RWPE1 (cell line): ENCODE data around the gene DPY19L1.

Source experiments
- CTCF ChIA-PET: fragments of 350-600 bp; sonication (Branson Sonifier 250); formaldehyde crosslinking; extraction: SDS; loops from one replicate; lab custom pipeline; 2021; lab: Yijun Ruan, JAX
- POLR2A ChIA-PET: fragments of 400-600 bp; formaldehyde crosslinking; extraction: SDS; loops from one replicate; lab custom pipeline; 2020; ENCODE audit warnings: antibody characterized with exemption; ENCODE audit not compliant: low non-redundant PET; lab: Yijun Ruan, JAX
- DNase-seq: peaks from one replicate; pipeline ENCODE4 v3.0.0; 2012; ENCODE audit warnings: low spot score
- H3K27ac ChIP-seq: fragments of 450-650 bp; 2 replicates; pipeline ENCODE4 v1.5.1; 2017
- TF ChIP-seq, protein P1 (sequence below): fragments of 450-650 bp; conservative IDR thresholded peaks from 2 replicates; pipeline ENCODE4 v1.5.1; 2017; ENCODE audit warnings: low read depth, mild to moderate bottlenecking

The DPY19L1 gene

DNA sequence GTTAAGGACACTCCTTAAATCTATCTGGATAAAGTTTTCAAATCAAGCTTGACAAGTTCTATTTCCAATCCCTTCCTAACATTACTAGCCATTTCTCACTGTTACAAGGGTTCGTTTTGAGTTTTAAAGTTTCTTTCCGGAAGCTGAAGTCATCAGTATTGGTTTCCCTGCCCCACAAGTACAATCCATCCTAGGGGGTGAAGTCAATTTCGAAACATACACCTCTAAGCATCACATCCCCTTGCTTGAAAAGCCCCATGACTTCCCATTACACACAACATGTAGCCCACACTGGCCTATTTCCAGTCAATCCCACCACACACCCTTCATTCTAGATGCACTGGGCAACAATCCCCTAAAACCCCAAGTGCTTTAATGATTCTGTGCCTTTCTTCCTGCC is 13.0 kb downstream of the DPY19L1 start:
- CTCF ChIA-PET: no interaction called here
- TF ChIP-seq, protein P1, sequence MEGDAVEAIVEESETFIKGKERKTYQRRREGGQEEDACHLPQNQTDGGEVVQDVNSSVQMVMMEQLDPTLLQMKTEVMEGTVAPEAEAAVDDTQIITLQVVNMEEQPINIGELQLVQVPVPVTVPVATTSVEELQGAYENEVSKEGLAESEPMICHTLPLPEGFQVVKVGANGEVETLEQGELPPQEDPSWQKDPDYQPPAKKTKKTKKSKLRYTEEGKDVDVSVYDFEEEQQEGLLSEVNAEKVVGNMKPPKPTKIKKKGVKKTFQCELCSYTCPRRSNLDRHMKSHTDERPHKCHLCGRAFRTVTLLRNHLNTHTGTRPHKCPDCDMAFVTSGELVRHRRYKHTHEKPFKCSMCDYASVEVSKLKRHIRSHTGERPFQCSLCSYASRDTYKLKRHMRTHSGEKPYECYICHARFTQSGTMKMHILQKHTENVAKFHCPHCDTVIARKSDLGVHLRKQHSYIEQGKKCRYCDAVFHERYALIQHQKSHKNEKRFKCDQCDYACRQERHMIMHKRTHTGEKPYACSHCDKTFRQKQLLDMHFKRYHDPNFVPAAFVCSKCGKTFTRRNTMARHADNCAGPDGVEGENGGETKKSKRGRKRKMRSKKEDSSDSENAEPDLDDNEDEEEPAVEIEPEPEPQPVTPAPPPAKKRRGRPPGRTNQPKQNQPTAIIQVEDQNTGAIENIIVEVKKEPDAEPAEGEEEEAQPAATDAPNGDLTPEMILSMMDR: no peak
- no peak for DNase-seq
- no peak overlapping the region for H3K27ac ChIP-seq
- POLR2A ChIA-PET: no interaction called here

DNA sequence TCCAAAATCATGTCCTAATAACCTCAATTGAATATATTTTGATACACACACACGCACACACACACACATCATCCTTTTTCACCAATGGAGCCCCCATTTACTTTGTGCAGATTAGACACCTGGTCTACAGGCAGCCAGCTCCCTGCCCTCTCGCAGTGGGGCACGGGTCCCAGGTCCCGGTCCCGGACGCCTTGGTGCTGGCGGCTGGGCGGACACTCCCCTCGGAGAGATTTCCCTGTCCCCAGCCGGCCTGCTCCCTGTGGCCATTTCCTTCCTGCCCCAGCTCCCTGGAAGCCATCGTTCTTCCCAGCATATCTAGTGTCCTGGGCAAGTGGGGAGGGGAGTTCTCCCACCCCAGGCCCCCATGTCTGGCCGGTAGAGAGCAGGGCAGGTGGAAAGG is 14.6 kb downstream of the DPY19L1 start:
- DNase-seq: no peak
- no peak overlapping the region for H3K27ac ChIP-seq
- CTCF ChIA-PET: no interaction called here
- POLR2A ChIA-PET: no interaction called here
- TF ChIP-seq, protein P1: no peak

DNA sequence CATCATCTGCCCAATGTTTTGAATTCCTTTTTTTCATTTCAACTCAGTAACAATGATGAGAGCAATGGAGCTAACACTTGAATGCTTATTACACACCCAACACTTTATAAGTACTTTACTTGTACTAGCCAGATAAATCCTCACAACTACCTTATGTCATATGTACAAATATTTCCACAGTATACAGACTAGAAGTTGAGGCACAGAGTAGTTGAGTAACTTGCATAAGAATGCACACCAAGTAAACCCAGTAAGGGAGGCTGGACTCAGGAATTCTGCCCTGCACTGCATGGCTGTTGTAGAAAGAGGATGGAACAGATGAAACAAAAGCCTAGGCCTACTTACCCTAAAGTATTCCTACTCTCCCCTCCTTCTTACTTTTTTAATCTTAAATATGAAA is 15.8 kb downstream of the DPY19L1 start:
- POLR2A ChIA-PET: no interaction called here

DNA sequence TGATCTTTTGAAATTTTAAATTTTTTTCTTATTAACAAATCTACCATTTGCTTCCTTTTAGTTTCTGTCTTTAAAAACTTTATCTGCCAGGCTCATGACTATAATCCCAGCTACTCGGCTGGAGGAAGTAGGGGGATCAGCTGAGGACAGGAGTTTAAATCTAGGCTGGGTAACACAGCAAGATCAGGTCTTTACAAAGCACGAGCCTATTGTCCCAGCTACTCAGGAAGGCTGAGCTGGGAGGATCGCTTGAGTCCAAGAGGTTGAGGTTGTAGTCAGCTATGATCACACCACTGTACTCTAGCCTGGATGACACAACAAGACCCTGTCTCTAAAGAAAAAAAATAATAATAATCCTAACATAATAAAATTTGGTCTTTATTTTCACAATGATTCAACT is 17.5 kb downstream of the DPY19L1 start:
- DNase-seq: no peak
- TF ChIP-seq, protein P1: no peak
- POLR2A ChIA-PET: no interaction called here
- H3K27ac ChIP-seq: no peak overlapping the region
- CTCF ChIA-PET: no interaction called here

More for the DNA sequence above, 15.8 kb downstream of the DPY19L1 start:
- CTCF ChIA-PET: no interaction called here
- DNase-seq: no peak
- H3K27ac ChIP-seq: no peak overlapping the region
- TF ChIP-seq, protein P1: no peak

DNA sequence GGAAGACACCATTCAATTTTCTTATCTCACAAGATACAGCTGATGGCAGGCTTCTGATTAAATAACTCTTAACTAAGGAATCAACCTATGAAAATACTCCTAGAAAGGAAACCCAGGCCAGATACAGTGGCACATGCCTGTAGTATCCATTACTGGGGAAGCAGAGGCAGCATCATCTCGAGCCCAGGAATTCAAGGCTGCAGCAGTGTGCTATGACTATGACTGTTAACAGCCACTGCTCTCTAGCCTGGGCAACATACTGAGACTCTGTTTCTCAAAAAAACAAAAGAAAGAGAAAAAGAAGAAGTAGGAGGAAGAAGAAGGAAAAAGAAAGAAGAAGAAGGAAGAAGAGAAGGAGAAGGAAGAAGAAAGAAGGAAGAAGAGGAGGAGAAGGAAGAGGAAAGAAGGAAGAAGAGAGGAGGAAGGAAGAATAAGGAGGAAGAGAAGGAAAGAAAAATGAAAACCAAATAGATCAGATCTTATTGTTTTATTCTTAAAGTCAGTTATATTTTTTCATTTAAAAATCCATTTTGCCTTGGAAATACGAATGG is 18.0 kb downstream of the DPY19L1 start:
- no peak for DNase-seq
- TF ChIP-seq, protein P1: no peak
- ChIA-PET CTCF (no interaction called here), POLR2A (no interaction called here)
- no peak overlapping the region for H3K27ac ChIP-seq

DNA sequence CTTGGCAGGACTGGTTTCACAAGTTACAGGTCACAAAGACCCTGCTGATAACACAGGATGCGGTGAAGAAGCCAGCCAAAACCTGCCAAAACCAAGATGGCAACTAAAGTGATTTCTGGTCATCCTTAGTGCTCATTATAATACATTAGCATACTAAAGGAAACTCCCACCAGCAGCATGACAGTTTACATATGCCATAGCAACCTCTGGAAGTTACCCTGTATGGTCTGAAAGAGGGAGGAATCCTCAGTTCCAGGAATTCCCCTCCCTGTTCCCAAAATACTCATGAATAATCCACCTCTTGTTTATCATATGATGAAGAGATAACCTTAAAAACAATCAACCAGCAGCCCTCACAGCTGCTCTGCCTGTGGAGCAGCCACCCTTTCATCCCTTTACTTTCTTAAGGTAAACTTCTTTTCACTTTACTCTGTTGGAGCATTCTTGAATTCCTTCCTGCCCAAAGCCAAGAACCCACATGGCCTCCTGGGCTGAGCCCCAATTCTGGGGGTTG is 21.9 kb downstream of the DPY19L1 start:
- TF ChIP-seq, protein P1: no peak
- POLR2A ChIA-PET: no interaction called here
- DNase-seq: no peak
- CTCF ChIA-PET: interaction anchor here (0.6 kb wide), 1 partner anchor 1165 kb away, joined by 3 read pairs; no protein-coding TSS in a partner anchor
- H3K27ac ChIP-seq: no peak overlapping the region
